ENCODE results near the gene PDE4D. TPM values are rescaled to one million over a fixed set of nuclear protein-coding genes. Genes with fewer than 3 reads are reported as not detected.

PDE4D gene
- total RNA-seq, 2 experiments from 2014 or later, result 0.50 to 0.51 TPM

GRCh38 chr5:59584858-59585846 lies 308.4 kb downstream of the PDE4D start:
- BruUV-seq (replicated peaks), result no TSS peak
- Histone ChIP-seq H4K20me1 (ENCODE audit: insufficient read depth, low read length) (no peaks in the 10 kb centered on the region), H3K36me3 (ENCODE audit: insufficient read depth, low read length) (no peaks in the 10 kb centered on the region), H3K4me3 (ENCODE audit: low read depth, low read length, poor library complexity, severe bottlenecking) (no peak overlapping the region), H2AFZ (ENCODE audit: low read length) (no peak overlapping the region), H3K4me2 (ENCODE audit: low read length) (no peak overlapping the region), H3K9me3 (ENCODE audit: low read length) (no peaks in the 10 kb centered on the region), H3K9me2 (ENCODE audit: insufficient read depth, low read length) (no peaks in the 10 kb centered on the region), H3K4me1 (ENCODE audit: insufficient read depth, low read length, poor library complexity, severe bottlenecking) (no peaks in the 10 kb centered on the region), H3K27ac (ENCODE audit: low read depth, low read length, poor library complexity, severe bottlenecking) (no peak overlapping the region), H3K79me2 (ENCODE audit: insufficient read depth, low read depth, low read length) (no peaks in the 10 kb centered on the region)
- ChIA-PET CTCF (ENCODE audit: unreplicated experiment) (no interaction called here), POLR2A (interaction anchor here (0.6 kb wide), 1 partner anchor 17 kb away, joined by 3 read pairs; no protein-coding TSS in a partner anchor)
- intact Hi-C loops (cut with micrococcal nuclease; ENCODE audit: unreplicated experiment), result loop anchor here (5.0 kb wide), 1 partner anchor 47 kb away; no protein-coding TSS in a partner anchor
- no peak for DNase-seq (ENCODE audit: low spot score)
- TF ChIP-seq CTCF (conservative IDR thresholded peaks at IDR 0.05; ENCODE audit: low read length) (no peak), EZH2phosphoT487 (IDR thresholded peaks at IDR 0.05; ENCODE audit: borderline replicate concordance, low read depth, low read length) (no peak)

GRCh38 chr5:59583810-59584562 lies 309.5 kb downstream of the PDE4D start:
- TF ChIP-seq EZH2phosphoT487 (IDR thresholded peaks at IDR 0.05; ENCODE audit: borderline replicate concordance, low read depth, low read length) (no peak), CTCF (conservative IDR thresholded peaks at IDR 0.05; ENCODE audit: low read length) (no peak)
- no peak for DNase-seq (ENCODE audit: low spot score)
- no peaks in the 10 kb centered on the region for H3K9me2 ChIP-seq (ENCODE audit: insufficient read depth, low read length)
- H3K4me3 ChIP-seq (ENCODE audit: low read depth, low read length, poor library complexity, severe bottlenecking), result no peak overlapping the region
- H3K9me3 ChIP-seq (ENCODE audit: low read length), result no peaks in the 10 kb centered on the region
- H3K4me1 ChIP-seq (ENCODE audit: insufficient read depth, low read length, poor library complexity, severe bottlenecking), result no peaks in the 10 kb centered on the region
- intact Hi-C loops (cut with micrococcal nuclease; ENCODE audit: unreplicated experiment), result loop anchor here (5.0 kb wide), 1 partner anchor 48 kb away; no protein-coding TSS in a partner anchor
- H3K27ac ChIP-seq (ENCODE audit: low read depth, low read length, poor library complexity, severe bottlenecking), result no peak overlapping the region
- H3K36me3 ChIP-seq (ENCODE audit: insufficient read depth, low read length), result no peaks in the 10 kb centered on the region
- H4K20me1 ChIP-seq (ENCODE audit: insufficient read depth, low read length), result no peaks in the 10 kb centered on the region
- no peaks in the 10 kb centered on the region for H3K79me2 ChIP-seq (ENCODE audit: insufficient read depth, low read depth, low read length)
- H2AFZ ChIP-seq (ENCODE audit: low read length), result no peak overlapping the region
- CTCF ChIA-PET (ENCODE audit: unreplicated experiment), result no interaction called here
- H3K4me2 ChIP-seq (ENCODE audit: low read length), result no peak overlapping the region
- POLR2A ChIA-PET, result interaction anchor here (0.6 to 1.3 kb wide), 2 partner anchors 17 to 68 kb away, joined by 3 read pairs; no protein-coding TSS in a partner anchor
- BruUV-seq (replicated peaks), result no TSS peak
